Measurements from ENCODE around the gene LCLAT1.

DNA sequence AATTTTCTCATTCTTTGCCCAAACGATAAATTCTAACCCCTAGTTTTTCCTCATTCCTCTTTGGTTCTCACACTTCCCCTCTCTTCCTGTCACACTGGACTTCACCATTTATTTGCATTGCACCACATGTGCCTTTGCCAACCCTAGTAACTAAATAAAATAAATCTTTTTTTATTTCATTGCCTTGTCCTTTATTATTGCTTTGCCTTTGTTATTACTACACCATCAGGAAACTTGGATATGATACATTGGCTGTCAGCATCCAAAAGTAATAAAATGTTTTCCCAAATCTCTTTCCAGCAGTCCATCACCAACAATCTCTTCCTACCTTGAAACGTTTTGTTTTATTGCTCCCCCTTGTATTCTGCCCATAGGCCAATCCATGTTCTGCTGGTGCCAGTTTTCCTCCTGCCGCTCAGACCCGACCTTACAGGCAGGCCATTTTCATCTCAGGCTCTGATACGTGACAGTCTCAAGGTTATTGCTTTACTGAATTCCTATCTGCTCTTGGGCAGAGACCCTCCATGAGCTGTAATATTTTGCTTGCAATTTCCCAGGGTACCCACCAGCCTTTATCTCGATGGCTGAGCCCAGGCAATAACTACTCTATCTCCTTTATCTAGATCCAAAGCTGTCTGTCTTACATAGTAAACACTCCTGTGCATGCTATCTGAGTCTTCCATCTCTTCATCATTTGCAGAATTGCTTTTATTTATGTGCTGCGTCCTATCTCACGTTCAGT lies 19.3 kb upstream of the LCLAT1 start:
- TF ChIP-seq, protein P1, sequence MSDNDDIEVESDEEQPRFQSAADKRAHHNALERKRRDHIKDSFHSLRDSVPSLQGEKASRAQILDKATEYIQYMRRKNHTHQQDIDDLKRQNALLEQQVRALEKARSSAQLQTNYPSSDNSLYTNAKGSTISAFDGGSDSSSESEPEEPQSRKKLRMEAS (IDR thresholded peaks at IDR 0.05): no peak
- TF ChIP-seq TAF1 (conservative IDR thresholded peaks at IDR 0.05) (no peak), RAD21 (IDR thresholded peaks at IDR 0.05) (no peak), FOXA1 (IDR thresholded peaks at IDR 0.05) (no peak), RXRA (IDR thresholded peaks at IDR 0.05) (no peak)
- TF ChIP-seq, protein P2, sequence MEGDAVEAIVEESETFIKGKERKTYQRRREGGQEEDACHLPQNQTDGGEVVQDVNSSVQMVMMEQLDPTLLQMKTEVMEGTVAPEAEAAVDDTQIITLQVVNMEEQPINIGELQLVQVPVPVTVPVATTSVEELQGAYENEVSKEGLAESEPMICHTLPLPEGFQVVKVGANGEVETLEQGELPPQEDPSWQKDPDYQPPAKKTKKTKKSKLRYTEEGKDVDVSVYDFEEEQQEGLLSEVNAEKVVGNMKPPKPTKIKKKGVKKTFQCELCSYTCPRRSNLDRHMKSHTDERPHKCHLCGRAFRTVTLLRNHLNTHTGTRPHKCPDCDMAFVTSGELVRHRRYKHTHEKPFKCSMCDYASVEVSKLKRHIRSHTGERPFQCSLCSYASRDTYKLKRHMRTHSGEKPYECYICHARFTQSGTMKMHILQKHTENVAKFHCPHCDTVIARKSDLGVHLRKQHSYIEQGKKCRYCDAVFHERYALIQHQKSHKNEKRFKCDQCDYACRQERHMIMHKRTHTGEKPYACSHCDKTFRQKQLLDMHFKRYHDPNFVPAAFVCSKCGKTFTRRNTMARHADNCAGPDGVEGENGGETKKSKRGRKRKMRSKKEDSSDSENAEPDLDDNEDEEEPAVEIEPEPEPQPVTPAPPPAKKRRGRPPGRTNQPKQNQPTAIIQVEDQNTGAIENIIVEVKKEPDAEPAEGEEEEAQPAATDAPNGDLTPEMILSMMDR (IDR thresholded peaks at IDR 0.05; ENCODE audit: low read depth, low read length, missing input control): no peak
